NAMALWA (cell line): ENCODE results near the gene NDUFAF7.
A peak's percentile ranks its signal among the peaks of the same experiment; 100 is the strongest.
"Not testable (repeated sequence)": the region's sequence is repeated elsewhere in the genome, so short reads cannot be mapped to it uniquely, and the experiment has no call there.

Experiments
- DNase-seq: peaks from one replicate; pipeline ENCODE4 v3.0.0-alpha.2; 2015; ENCODE audit warnings: low spot score

Gene NDUFAF7

GRCh38 chr2:37215250-37215649 is 16.2 kb upstream of the NDUFAF7 start:
- no peak for DNase-seq

DNA sequence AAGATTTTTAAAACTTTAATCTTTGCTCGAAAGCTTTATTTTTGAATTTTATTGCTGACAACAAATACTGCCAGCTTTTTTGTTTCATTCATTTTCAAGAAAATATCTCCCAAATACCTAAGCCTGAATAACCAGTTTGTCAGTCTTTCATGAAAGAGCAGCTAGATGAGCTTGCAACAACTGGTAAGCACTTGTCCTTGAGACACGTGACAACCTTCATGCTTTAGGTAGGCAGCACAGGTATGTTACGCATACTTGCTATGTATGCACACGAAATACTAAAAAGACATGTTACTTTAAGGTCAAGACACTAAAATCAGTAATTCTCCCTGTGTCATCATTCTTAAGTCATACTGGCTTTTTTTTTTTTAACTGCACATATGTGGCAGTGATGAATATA is 12.4 kb upstream of the NDUFAF7 start:
- DNase-seq: no peak

- DNase-seq: no peak
Observed at GRCh38 chr2:37223131-37223530, 8.3 kb upstream of the NDUFAF7 start.

DNA sequence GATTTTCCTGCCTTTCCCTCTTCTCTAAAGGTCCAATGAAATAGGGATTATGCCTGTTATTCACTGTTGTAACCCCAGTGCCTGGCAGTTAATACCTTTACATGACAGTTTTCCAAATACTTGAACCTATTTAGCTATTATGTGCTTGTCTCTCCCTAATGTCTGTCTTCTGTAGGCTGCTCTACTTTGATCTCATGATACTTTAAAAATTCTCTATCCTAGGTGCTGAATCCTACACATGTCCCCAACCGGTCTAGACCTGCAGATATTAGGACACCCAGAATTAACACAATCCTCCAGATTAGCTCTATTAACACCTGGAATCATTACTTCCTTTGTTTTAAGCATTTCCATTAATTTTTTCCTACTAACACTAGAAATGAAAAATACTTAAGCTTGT is 7.4 kb upstream of the NDUFAF7 start:
- no peak for DNase-seq

GRCh38 chr2:37225129-37225528 is 6.3 kb upstream of the NDUFAF7 start:
- DNase-seq: not testable (repeated sequence)

GRCh38 chr2:37226863-37227262 is 4.6 kb upstream of the NDUFAF7 start:
- no peak for DNase-seq

- DNase-seq: no peak
Observed at GRCh38 chr2:37228788-37229187, 2.7 kb upstream of the NDUFAF7 start.

- DNase-seq: peak; percentile 33
Observed at GRCh38 chr2:37230581-37230980, 877 bp upstream of the NDUFAF7 start.

DNA sequence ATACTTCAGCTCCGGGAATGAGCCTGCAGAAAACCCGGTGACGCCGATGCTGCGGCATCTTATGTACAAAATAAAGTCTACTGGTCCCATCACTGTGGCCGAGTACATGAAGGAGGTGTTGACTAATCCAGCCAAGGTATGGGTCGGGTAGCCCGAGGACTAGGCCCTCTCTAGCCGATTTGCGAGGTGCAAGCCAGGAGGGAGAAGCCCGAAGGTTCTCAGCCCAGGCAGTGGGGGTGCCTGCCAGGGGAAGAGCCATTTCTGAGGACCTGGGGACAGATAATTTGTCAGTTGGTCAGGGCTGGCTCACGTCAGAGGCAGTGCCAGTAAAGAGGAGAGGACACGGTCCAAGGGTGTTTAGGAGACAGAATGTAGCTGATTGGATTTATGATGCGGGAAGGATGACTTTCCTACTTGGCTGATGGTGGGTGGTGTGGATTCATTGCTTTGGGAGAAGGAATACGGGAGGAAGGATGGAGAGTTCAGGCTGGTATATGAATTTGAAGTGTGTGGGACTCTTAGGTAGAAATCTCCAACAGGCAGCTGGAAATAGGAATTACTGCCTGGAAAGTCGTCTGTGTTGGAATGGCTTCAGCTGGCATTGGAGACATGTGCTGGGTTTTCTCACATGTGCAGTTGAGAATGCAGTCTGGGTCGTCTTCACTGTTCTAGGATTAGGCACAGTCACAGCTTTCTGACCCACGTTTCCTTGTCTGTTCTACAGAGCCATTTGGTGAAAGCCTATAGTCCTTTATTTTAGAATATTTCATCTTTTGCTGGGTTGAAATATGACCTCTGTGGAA is 874 bp downstream of the NDUFAF7 start:
- DNase-seq: no peak

GRCh38 chr2:37243435-37243834 is 12.0 kb downstream of the NDUFAF7 start:
- no peak for DNase-seq

DNA sequence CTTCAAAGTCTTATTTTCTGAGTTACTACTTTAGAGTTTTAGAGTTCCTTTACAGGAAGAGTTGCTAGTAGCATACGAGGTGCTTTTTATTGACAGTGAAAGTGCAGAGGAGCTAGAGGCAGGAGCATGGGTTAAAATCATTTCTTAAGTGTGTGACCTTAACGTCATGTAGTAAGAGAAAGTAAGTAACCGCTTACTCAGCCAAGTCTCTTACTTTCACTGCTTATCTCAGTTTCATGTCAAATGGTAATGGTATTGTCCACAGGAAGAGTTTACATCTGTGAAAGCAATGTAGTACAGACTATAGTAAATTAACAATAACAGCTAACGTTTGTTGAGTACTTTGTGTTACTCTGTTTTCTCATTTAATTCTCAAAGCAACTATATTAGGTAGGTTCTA is 12.6 kb downstream of the NDUFAF7 start:
- no peak for DNase-seq

GRCh38 chr2:37244755-37245154 is 13.3 kb downstream of the NDUFAF7 start:
- DNase-seq: no peak

GRCh38 chr2:37246205-37246604 is 14.7 kb downstream of the NDUFAF7 start:
- no peak for DNase-seq

DNA sequence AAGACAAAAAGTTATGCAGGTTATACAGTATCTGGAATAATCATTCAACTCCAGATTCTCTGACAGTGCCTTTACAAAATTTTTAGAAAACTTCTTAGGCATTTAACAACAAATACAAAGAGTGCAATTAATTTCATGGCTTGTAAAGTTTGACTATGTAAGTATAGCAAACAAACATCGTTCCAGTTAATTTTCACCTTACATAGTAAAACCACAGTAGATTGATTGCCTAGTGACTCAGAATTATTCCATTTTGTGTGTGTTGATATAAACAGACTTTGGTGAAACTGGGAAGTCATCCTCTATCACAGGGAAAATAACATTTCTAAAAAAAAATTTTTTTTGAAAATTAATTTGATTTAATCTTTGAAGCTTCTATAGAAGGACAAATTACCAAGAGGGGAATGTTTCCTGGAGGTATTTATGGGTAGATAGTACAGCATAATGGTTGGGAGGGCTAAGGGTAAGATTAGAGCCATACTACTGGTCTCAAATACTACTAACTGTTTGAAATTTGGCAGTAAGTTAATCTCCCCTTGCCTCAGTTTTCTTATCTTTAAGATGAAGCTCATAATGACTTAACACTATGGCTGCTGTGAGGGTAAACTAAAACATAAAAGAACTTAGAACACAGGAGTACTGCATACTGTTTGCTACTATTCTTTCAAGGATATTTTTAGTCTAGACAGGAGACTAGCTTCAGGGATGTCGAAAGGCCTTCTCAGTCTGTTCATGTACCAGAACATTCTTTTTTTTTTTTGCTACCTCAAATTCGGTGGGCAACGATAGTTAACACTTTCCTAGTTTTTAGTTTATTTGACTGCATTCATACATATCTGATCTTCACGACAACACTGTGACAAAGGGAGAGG is 19.6 kb downstream of the NDUFAF7 start:
- no peak for DNase-seq

DNA sequence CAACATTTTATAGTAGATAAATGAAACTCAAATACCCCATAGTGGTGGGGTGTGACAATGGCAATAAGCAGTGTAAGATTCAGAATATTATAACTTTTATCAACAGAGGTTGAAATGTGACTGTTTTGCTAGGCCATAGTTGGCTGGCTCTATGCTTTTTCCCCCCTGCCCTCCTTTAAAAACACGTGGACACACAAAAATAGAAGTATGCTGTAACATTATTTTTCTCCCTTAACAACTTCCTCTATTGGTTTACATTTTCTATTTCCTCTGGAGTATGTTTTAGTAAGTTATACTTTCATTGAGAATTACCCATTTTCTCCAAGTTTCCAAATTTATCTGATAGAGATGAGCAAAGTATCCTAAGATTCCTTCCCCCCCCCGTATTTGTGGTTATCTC is 31.1 kb downstream of the NDUFAF7 start:
- peak; percentile 46 for DNase-seq

GRCh38 chr2:37263839-37264238 is 32.4 kb downstream of the NDUFAF7 start:
- peak; percentile 21 for DNase-seq

- no peak for DNase-seq
Observed at GRCh38 chr2:37267685-37268084, 36.2 kb downstream of the NDUFAF7 start.

DNA sequence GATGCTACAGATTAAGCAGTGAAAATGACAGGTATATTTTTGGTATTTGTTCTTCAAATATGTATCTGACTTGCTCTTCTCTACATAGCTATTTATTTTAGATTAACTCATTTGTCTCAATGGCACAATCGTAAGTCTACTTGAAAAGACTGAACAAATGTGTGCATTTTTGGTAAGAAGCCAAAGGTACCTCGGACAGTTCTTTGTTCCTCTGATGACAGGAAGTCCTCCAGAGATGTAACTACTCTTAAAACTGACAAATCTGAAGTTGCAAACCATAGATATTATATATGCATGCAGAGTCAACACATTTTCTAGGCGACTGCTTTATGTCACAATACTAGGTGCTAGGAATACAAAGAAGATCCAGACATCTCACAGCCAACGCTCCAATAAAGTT is 36.7 kb downstream of the NDUFAF7 start:
- no peak for DNase-seq

GRCh38 chr2:37271376-37272067 is 40.1 kb downstream of the NDUFAF7 start:
- DNase-seq: no peak

DNA sequence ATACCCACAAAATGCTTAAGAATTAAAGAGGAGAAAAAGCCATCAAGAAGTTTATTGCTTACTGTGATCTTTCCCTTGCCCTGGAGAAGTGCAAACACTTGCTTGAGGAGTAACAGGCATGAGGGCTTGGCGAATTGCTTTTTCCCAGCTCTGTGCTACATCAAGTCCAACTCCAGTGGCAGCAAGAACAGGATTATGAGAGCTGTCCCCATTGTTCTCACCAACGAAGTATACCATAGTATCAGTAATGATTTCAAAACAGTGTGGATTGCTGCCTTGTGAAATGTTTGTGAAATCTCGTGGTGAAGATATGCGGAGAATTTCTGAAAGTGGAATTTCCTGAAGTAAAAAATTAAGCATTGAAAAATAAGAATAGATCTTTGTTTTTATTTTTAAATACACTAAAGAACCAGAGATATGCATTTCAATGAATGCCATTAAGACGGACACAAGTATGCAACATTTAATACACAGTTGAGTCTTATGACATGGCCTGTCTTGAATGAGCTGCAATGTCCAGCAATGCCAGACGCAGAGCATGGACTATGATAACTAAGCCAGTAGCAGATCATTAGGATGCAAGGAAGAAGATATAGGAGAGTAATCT is 43.0 kb downstream of the NDUFAF7 start:
- DNase-seq: no peak

GRCh38 chr2:37276291-37276690 is 44.8 kb downstream of the NDUFAF7 start:
- no peak for DNase-seq

DNA sequence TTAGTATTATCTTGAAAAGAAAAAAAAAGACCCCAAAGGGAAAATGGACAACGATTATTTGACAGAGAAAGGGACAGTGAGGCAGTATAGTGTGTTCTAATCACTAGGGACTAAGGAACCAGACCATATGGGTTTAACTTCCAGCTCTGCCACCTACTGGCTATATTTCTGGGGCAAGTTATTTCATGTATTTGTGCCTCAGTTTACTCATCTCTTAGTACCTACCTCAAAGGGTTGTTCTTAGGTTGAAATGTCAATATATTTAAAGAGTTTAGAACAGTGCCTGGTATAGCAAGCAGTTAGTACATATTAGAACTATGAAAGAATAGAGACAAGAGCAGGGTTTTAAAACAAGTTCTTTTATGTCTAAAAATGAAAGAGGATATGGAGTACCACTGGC is 50.5 kb downstream of the NDUFAF7 start:
- no peak for DNase-seq
